CD14-positive monocyte (primary cell): ENCODE results near the gene ATP11A. TPM values are rescaled to one million over a fixed set of nuclear protein-coding genes. Genes with fewer than 3 reads are reported as not detected.
"Not testable (repeated sequence)": the region's sequence is repeated elsewhere in the genome, so short reads cannot be mapped to it uniquely, and the experiment has no call there.

Experiments
- DNase-seq, 3 donors: peaks; one replicate each; pipeline ENCODE4 v3.0.0-alpha.2; 2011 to 2022
- H2AFZ ChIP-seq: 2 replicates; pipeline ENCODE4 v1.6.0; 2012; ENCODE audit warnings: mild to moderate bottlenecking, low read depth, low read length, inconsistent platforms; ENCODE audit not compliant: insufficient read depth, poor library complexity, severe bottlenecking
- H3K27ac ChIP-seq, 2 donors: 1 replicate in 1 of 2; 2 replicates in 1 of 2; pipeline ENCODE4 v1.5.1; 2012 to 2013; ENCODE audit warnings: low read length in 2 of 2, control low read depth in 1 of 2, inconsistent platforms in 1 of 2, low read depth in 1 of 2, mild to moderate bottlenecking in 1 of 2
- H3K27me3 ChIP-seq, 2 donors: one replicate each; pipeline versions ENCODE4 v1.6.0 to v1.6.1; 2011 to 2013; ENCODE audit warnings: low read length in 2 of 2; ENCODE audit not compliant: control insufficient read depth in 2 of 2, insufficient read depth in 2 of 2
- H3K36me3 ChIP-seq, 2 donors: replicated peaks in 1 of 2; 1 replicate in 1 of 2; 2 replicates in 1 of 2; pipeline versions ENCODE4 v1.5.1 to v1.6.1; 2012 to 2013; ENCODE audit warnings: low read length in 2 of 2, control low read depth in 1 of 2, inconsistent platforms in 1 of 2, mild to moderate bottlenecking in 1 of 2; ENCODE audit not compliant: insufficient read depth in 2 of 2, control insufficient read depth in 1 of 2
- H3K4me1 ChIP-seq, 2 donors: 1 replicate in 1 of 2; 2 replicates in 1 of 2; pipeline versions ENCODE4 v1.5.1 to v1.6.1; 2012 to 2013; ENCODE audit warnings: low read length in 2 of 2, control low read depth in 1 of 2, inconsistent platforms in 1 of 2, mild to moderate bottlenecking in 1 of 2, moderate library complexity in 1 of 2; ENCODE audit not compliant: insufficient read depth in 2 of 2, control insufficient read depth in 1 of 2
- H3K4me2 ChIP-seq: replicated peaks from 2 replicates; pipeline ENCODE3; 2012; ENCODE audit warnings: low read length, moderate library complexity, mild to moderate bottlenecking; ENCODE audit not compliant: poor library complexity, severe bottlenecking; ENCODE audit errors: extremely low read depth
- H3K4me3 ChIP-seq, 3 experiments: fragments of 200-600 bp in 1 of 3; sonication (generic) in 1 of 3; replicated peaks in 1 of 3; 1 replicate in 2 of 3; 2 replicates in 1 of 3; pipeline ENCODE4 v1.5.1; 2011 to 2013; ENCODE audit warnings: low read length in 3 of 3, mild to moderate bottlenecking in 3 of 3, control low read depth in 2 of 3, low read depth in 2 of 3, inconsistent platforms in 1 of 3, moderate library complexity in 1 of 3
- H3K79me2 ChIP-seq: 2 replicates; pipeline ENCODE4 v1.6.0; 2012; ENCODE audit warnings: mild to moderate bottlenecking, control low read depth, inconsistent platforms, low read length, moderate library complexity; ENCODE audit not compliant: insufficient read depth
- H3K9ac ChIP-seq: 2 replicates; pipeline ENCODE4 v1.6.0; 2017; ENCODE audit warnings: low read length, mild to moderate bottlenecking; ENCODE audit not compliant: insufficient read depth, poor library complexity, severe bottlenecking
- H3K9me3 ChIP-seq, 2 donors: replicated peaks in 1 of 2; 1 replicate in 1 of 2; 2 replicates in 1 of 2; pipeline versions ENCODE4 v1.5.1 to v1.6.1; 2012 to 2013; ENCODE audit warnings: low read length in 2 of 2, control low read depth in 1 of 2; ENCODE audit not compliant: control insufficient read depth in 1 of 2, insufficient read depth in 1 of 2
- H4K20me1 ChIP-seq: 2 replicates; pipeline ENCODE4 v1.6.0; 2012; ENCODE audit warnings: mild to moderate bottlenecking, low read length, control low read depth, moderate library complexity; ENCODE audit not compliant: insufficient read depth
- H3K27ac Mint-ChIP-seq, 7 donors: one replicate each; pipeline ENCODE4 v1.8.0; 2020; ENCODE audit warnings: mild to moderate bottlenecking in 7 of 7, mixed read lengths in 7 of 7, moderate library complexity in 6 of 7, inconsistent platforms in 2 of 7
- H3K27me3 Mint-ChIP-seq, 3 donors: one replicate each; pipeline ENCODE4 v1.8.0; 2021 to 2022; ENCODE audit warnings: low read depth in 3 of 3, mild to moderate bottlenecking in 3 of 3, mixed read lengths in 3 of 3, moderate library complexity in 3 of 3, inconsistent platforms in 1 of 3
- H3K36me3 Mint-ChIP-seq, 2 donors: one replicate each; pipeline ENCODE4 v1.8.0; 2020; ENCODE audit warnings: mixed read lengths in 2 of 2, inconsistent platforms in 1 of 2, mild to moderate bottlenecking in 1 of 2
- H3K4me1 Mint-ChIP-seq: one replicate; pipeline ENCODE4 v1.8.0; 2020; ENCODE audit warnings: mild to moderate bottlenecking, mixed read lengths
- H3K4me3 Mint-ChIP-seq, 2 donors: one replicate each; pipeline ENCODE4 v1.8.0; 2020; ENCODE audit warnings: mild to moderate bottlenecking in 2 of 2, mixed read lengths in 2 of 2, moderate library complexity in 1 of 2
- H3K9me3 Mint-ChIP-seq, 7 donors: one replicate each; pipeline ENCODE4 v1.8.0; 2020 to 2022; ENCODE audit warnings: mixed read lengths in 7 of 7, mild to moderate bottlenecking in 6 of 7, moderate library complexity in 6 of 7, inconsistent platforms in 2 of 7
- CTCF ChIP-seq: fragments of 200-600 bp; IDR thresholded peaks from one replicate; pipeline ENCODE4 v1.8.0; 2022; ENCODE audit warnings: antibody characterized with exemption, mild to moderate bottlenecking
- WGBS: methylation state at CpG from one replicate; pipeline ENCODE4 v1.1.5; 2013; ENCODE audit warnings: missing lambda C conversion rate; ENCODE audit not compliant: insufficient coverage; 5-methylcytosine and 5-hydroxymethylcytosine counted together
- intact Hi-C, 2 donors: fragments of 100-400 bp; cut with micrococcal nuclease; formaldehyde crosslinking; loops; one replicate each; pipeline versions ENCODE4 v1.15.0 to v1.15.1; 2023
- polyA plus RNA-seq, 3 donors: library from polyadenylated mRNA; depleted of rRNA in 1 of 3; unstranded in 2 of 3; stranded (reverse) in 1 of 3; fragments of 300-500 nt in 2 of 3; fragments of >200 nt in 1 of 3; fragmentation: Illumina TruSeq in 2 of 3; gene quantifications; 1 replicate in 2 of 3; 2 replicates in 1 of 3; pipeline ENCODE4 v1.2.3, GENCODE V29; 2012 to 2021

Gene ATP11A
- polyA plus RNA-seq, 3 donors: 7.2 to 45.4 (median 7.6) TPM

- intact Hi-C loops: no loop called here
- DNase-seq: no peak
- Histone ChIP-seq H2AFZ (no peak overlapping the region), H3K9me3 (peaks cover 0 to 6% of the 10 kb centered on the region in 2 donors), H3K27ac (no peak overlapping the region), H3K4me3 (no peak overlapping the region), H4K20me1 (peaks cover 63% of the 10 kb centered on the region), H3K36me3 (peaks cover 43 to 68% of the 10 kb centered on the region in 2 donors), H3K4me2 (no peak overlapping the region), H3K27me3 (no peaks in the 10 kb centered on the region), H3K4me1 (peaks cover 0 to 5% of the 10 kb centered on the region in 2 donors), H3K9ac (no peak overlapping the region), H3K79me2 (peaks cover 53% of the 10 kb centered on the region)
- H3K36me3 Mint-ChIP-seq: peaks cover 43 to 59% of the 10 kb centered on the region in 2 donors
- 95% methylated on average over 28 of the region's 29 CpGs for WGBS
- peaks cover 0 to 10% (median 3%) of the 10 kb centered on the region in 7 donors for H3K9me3 Mint-ChIP-seq
- peak overlapping the region in 2 of 7 donors; percentile 57 to 74 for H3K27ac Mint-ChIP-seq
- no peak for TF ChIP-seq CTCF
- H3K4me1 Mint-ChIP-seq: peaks cover 18% of the 10 kb centered on the region
- peaks cover 0 to 2% (median 2%) of the 10 kb centered on the region in 3 donors for H3K27me3 Mint-ChIP-seq
- no peak overlapping the region for H3K4me3 Mint-ChIP-seq
Observed at GRCh38 chr13:112784811-112785482, 95.1 kb downstream of the ATP11A start.

GRCh38 chr13:112785483-112785856, 95.6 kb downstream of the ATP11A start:
- H2AFZ ChIP-seq: no peak overlapping the region
- H3K27ac ChIP-seq: no peak overlapping the region
- H3K9me3 ChIP-seq: peaks cover 0 to 6% of the 10 kb centered on the region in 2 donors
- Mint-ChIP-seq H3K4me1 (peaks cover 13% of the 10 kb centered on the region), H3K27me3 (peaks cover 0 to 2% (median 0%) of the 10 kb centered on the region in 3 donors), H3K4me3 (no peak overlapping the region), H3K36me3 (peaks cover 40 to 57% of the 10 kb centered on the region in 2 donors), H3K9me3 (peaks cover 0 to 10% (median 3%) of the 10 kb centered on the region in 7 donors), H3K27ac (peak overlapping the region in 1 of 7 donors; percentile 28)
- H3K9ac ChIP-seq: no peak overlapping the region
- 99% methylated on average over 16 of the region's 16 CpGs for WGBS
- H3K36me3 ChIP-seq: peaks cover 44 to 70% of the 10 kb centered on the region in 2 donors
- H3K4me2 ChIP-seq: no peak overlapping the region
- TF ChIP-seq CTCF: no peak
- DNase-seq: no peak
- peaks cover 48% of the 10 kb centered on the region for H3K79me2 ChIP-seq
- peaks cover 59% of the 10 kb centered on the region for H4K20me1 ChIP-seq
- peaks cover 0 to 5% of the 10 kb centered on the region in 2 donors for H3K4me1 ChIP-seq
- intact Hi-C loops: no loop called here
- no peak overlapping the region for H3K4me3 ChIP-seq
- no peaks in the 10 kb centered on the region for H3K27me3 ChIP-seq

DNA sequence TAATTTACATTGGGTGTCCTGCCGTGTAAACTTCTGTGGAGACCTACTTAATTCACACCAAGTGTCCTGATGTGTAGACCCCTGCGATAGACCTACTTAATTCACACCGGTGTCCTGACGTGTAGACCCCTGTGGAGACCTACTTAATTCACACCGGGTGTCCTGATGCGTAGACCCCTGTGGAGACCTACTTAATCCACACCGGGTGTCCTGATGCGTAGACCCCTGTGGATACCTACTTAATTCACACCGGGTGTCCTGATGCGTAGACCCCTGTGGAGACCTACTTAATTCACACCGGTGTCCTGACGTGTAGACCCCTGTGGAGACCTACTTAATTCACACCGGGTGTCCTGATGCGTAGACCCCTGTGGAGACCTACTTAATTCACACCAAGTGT, 97.0 kb downstream of the ATP11A start:
- DNase-seq, H3K4me1 ChIP-seq, H3K9ac ChIP-seq, H3K4me3 Mint-ChIP-seq, intact Hi-C loops, H3K27me3 Mint-ChIP-seq, H3K27ac Mint-ChIP-seq, H3K4me2 ChIP-seq, H3K4me3 ChIP-seq, H3K9me3 ChIP-seq, H2AFZ ChIP-seq, H3K9me3 Mint-ChIP-seq, H3K27ac ChIP-seq, H3K27me3 ChIP-seq: not testable (repeated sequence)
- H3K4me1 Mint-ChIP-seq: peaks cover 12% of the 10 kb centered on the region
- peaks cover 43 to 62% of the 10 kb centered on the region in 2 donors for H3K36me3 Mint-ChIP-seq
- Histone ChIP-seq H3K36me3 (peaks cover 49 to 70% of the 10 kb centered on the region in 2 donors), H3K79me2 (peaks cover 45% of the 10 kb centered on the region), H4K20me1 (peaks cover 59% of the 10 kb centered on the region)
- 91% methylated on average over 8 of the region's 14 CpGs for WGBS
